Gastroesophageal sphincter (tissue), 3 donors: ENCODE data around the gene ELP4.

Experiments used
- CTCF ChIP-seq, 4 experiments: fragments of 200-600 bp in 2 of 4; fragments of 450-650 bp in 2 of 4; sonication (generic) in 1 of 4; IDR thresholded peaks; one replicate each; pipeline ENCODE4 v1.5.1; 2017 to 2019; ENCODE audit warnings: antibody characterized with exemption in 4 of 4, mild to moderate bottlenecking in 2 of 4, moderate library complexity in 2 of 4
- POLR2AphosphoS5 ChIP-seq: sonication (generic); formaldehyde crosslinking; IDR thresholded peaks from one replicate; pipeline ENCODE4 v1.6.1; 2017; ENCODE audit warnings: antibody characterized with exemption

DNA sequence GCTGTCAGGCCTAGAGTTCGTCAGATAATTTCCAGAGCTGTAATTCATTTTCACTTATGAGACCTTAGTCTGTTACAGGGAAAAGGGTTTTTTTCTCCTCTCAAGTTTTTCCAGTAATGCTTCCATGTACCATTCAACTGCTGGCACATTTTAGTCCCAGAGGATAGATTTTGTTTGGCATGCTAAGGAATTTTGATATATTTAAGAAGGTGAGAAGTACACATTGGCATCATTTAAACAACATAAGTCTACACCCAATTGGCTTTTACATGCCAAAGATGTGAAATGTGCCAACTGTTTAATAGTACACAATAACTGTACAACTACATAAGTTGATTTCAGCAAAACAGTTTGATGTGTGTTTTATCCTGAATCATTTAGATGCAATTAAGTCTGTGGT is 230.6 kb downstream of the ELP4 start:
- TF ChIP-seq POLR2AphosphoS5 (no peak), CTCF (IDR thresholded peaks at IDR 0.05) (no peak)
